Trophoblast cell (in vitro differentiated cells and primary cell): ENCODE measurements around the gene CDC37L1.
"Not testable (repeated sequence)": the region's sequence is repeated elsewhere in the genome, so short reads cannot be mapped to it uniquely, and the experiment has no call there.

Experiments used
- DNase-seq, 2 donors: peaks; one replicate each; pipeline ENCODE4 v3.0.0-alpha.2; 2016
- H2AFZ ChIP-seq: 2 replicates; pipeline ENCODE4 v1.6.1; 2013; ENCODE audit warnings: low read length, moderate library complexity, mild to moderate bottlenecking; ENCODE audit not compliant: insufficient read depth, poor library complexity
- H2AK5ac ChIP-seq: 2 replicates; pipeline ENCODE4 v1.6.1; 2013; ENCODE audit warnings: mild to moderate bottlenecking, low read length
- H2BK120ac ChIP-seq: 2 replicates; pipeline ENCODE4 v1.6.1; 2013; ENCODE audit warnings: low read length, mild to moderate bottlenecking, moderate library complexity; ENCODE audit not compliant: insufficient read depth, poor library complexity
- H2BK12ac ChIP-seq: 2 replicates; pipeline ENCODE4 v1.6.1; 2013; ENCODE audit warnings: mild to moderate bottlenecking, low read length, moderate library complexity
- H2BK5ac ChIP-seq: 2 replicates; pipeline ENCODE4 v1.6.1; 2013; ENCODE audit warnings: low read length, low read depth, moderate library complexity, mild to moderate bottlenecking; ENCODE audit not compliant: poor library complexity
- H3K14ac ChIP-seq: 2 replicates; pipeline ENCODE4 v1.6.1; 2013; ENCODE audit warnings: mild to moderate bottlenecking, low read length
- H3K18ac ChIP-seq: 2 replicates; pipeline ENCODE4 v1.6.1; 2013; ENCODE audit warnings: mild to moderate bottlenecking, low read length
- H3K23ac ChIP-seq: 2 replicates; pipeline ENCODE4 v1.6.1; 2013; ENCODE audit warnings: low read length
- H3K27ac ChIP-seq: 2 replicates; pipeline ENCODE4 v1.5.1; 2013; ENCODE audit warnings: low read depth, mild to moderate bottlenecking, inconsistent platforms, low read length, moderate library complexity
- H3K27me3 ChIP-seq: 2 replicates; pipeline ENCODE4 v1.6.1; 2013; ENCODE audit warnings: inconsistent platforms, mild to moderate bottlenecking, low read length, moderate library complexity; ENCODE audit not compliant: insufficient read depth
- H3K36me3 ChIP-seq, 2 experiments: 1 replicate in 1 of 2; 2 replicates in 1 of 2; pipeline ENCODE4 v1.6.1; 2013; ENCODE audit warnings: low read length in 2 of 2, mild to moderate bottlenecking in 2 of 2, moderate library complexity in 1 of 2; ENCODE audit not compliant: insufficient read depth in 2 of 2, control insufficient read depth in 1 of 2
- H3K4ac ChIP-seq: 2 replicates; pipeline ENCODE4 v1.6.1; 2013; ENCODE audit warnings: low read depth, mild to moderate bottlenecking, low read length, moderate library complexity
- H3K4me1 ChIP-seq, 2 experiments: 1 replicate in 1 of 2; 2 replicates in 1 of 2; pipeline ENCODE4 v1.6.1; 2013; ENCODE audit warnings: low read length in 2 of 2, mild to moderate bottlenecking in 2 of 2, moderate library complexity in 1 of 2; ENCODE audit not compliant: insufficient read depth in 2 of 2, control insufficient read depth in 1 of 2
- H3K4me2 ChIP-seq: 2 replicates; pipeline ENCODE4 v1.6.1; 2013; ENCODE audit warnings: inconsistent platforms, mild to moderate bottlenecking, low read length, moderate library complexity
- H3K4me3 ChIP-seq: 2 replicates; pipeline ENCODE4 v1.5.1; 2013; ENCODE audit warnings: mild to moderate bottlenecking, low read depth, low read length, inconsistent platforms
- H3K79me1 ChIP-seq: one replicate; pipeline ENCODE4 v1.6.1; 2013; ENCODE audit warnings: low read length
- H3K79me2 ChIP-seq: 2 replicates; pipeline ENCODE4 v1.6.1; 2013; ENCODE audit warnings: low read length, mild to moderate bottlenecking; ENCODE audit not compliant: control insufficient read depth, insufficient read depth, poor library complexity
- H3K9ac ChIP-seq: 2 replicates; pipeline ENCODE4 v1.6.1; 2013; ENCODE audit warnings: mild to moderate bottlenecking, low read length
- H3K9me3 ChIP-seq: 2 replicates; pipeline ENCODE4 v1.6.1; 2013; ENCODE audit warnings: low read depth, mild to moderate bottlenecking, control low read depth, inconsistent platforms, low read length; ENCODE audit not compliant: insufficient read depth
- H4K12ac ChIP-seq: 2 replicates; pipeline ENCODE4 v1.6.1; 2013; ENCODE audit warnings: low read depth, mild to moderate bottlenecking, low read length, moderate library complexity
- H4K8ac ChIP-seq: 2 replicates; pipeline ENCODE4 v1.6.1; 2013; ENCODE audit warnings: low read depth, mild to moderate bottlenecking, low read length, moderate library complexity
- H4K91ac ChIP-seq: one replicate; pipeline ENCODE4 v1.6.1; 2013; ENCODE audit warnings: low read depth, mild to moderate bottlenecking, low read length, moderate library complexity
- WGBS: extraction: QIAGEN DNeasy Blood & Tissue Kit; methylation state at CpG from one replicate; pipeline ENCODE4 v1.1.7; 2013; ENCODE audit warnings: missing lambda C conversion rate; ENCODE audit not compliant: insufficient read length, insufficient coverage; ENCODE audit errors: extremely low coverage; 5-methylcytosine and 5-hydroxymethylcytosine counted together

Gene CDC37L1

DNA sequence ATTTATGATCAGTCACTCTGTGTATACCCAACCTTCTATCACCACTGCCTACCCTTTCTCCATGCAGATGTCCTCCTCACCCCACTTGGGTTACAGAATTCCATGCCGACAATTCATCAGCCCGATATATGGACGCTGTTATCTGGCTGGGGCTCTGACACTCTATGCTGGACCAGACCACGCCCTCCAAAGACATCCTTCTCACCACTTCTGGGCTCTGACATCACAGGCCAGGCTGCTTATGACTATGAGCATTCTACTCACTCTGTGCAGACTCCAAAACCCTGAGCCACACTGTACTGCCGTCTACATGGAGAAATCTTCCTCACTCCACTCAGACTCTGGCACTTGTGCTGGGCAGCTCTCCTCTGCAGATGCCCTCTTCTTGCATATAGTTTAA, 69.2 kb downstream of the CDC37L1 start:
- Histone ChIP-seq H2AK5ac (no peak overlapping the region), H3K27ac (no peak overlapping the region), H3K4me1 (peaks cover 0 to 3% of the 10 kb centered on the region in 2 experiments), H3K36me3 (no peaks in the 10 kb centered on the region), H3K4ac (no peak overlapping the region), H3K79me2 (no peaks in the 10 kb centered on the region), H2BK120ac (no peak overlapping the region), H4K12ac (no peak overlapping the region), H3K18ac (no peak overlapping the region), H3K4me3 (no peak overlapping the region), H3K9me3 (no peaks in the 10 kb centered on the region), H3K4me2 (no peak overlapping the region), H4K8ac (no peak overlapping the region), H2AFZ (no peak overlapping the region), H2BK5ac (no peak overlapping the region), H3K23ac (no peak overlapping the region), H3K14ac (no peak overlapping the region), H2BK12ac (no peak overlapping the region), H3K9ac (no peak overlapping the region), H3K79me1 (no peaks in the 10 kb centered on the region), H3K27me3 (no peaks in the 10 kb centered on the region), H4K91ac (no peak overlapping the region)
- no CpG with 5 or more reads among the region's 5 CpGs for WGBS
- DNase-seq, result no peak

DNA sequence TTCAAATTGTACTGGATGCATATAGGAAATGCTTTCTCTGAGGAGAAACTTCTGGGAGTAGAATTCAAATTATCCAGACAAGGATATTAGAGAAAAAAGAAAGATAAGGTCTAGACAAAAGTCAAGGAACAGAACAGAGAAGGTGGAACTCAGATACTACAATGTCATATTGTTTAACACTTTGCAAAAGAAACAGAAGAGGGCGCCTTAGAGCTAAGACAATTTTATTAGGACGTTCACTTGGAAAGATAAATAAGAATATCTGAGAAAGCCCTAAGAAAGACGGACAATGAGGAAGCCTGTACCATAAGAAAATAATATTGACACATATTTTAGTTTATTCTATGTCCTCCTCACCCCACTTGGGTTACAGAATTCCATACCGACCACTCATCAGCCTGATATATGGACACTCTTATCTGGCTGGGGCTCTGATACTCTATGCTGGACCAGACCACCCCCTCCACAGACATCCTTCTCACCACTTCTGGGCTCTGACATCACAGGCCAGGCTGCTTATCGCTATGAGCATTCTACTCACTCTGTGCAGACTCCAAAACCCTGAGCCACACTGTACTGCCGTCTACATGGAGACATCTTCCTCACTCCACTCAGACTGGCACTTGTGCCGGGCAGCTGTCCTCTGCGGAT, 70.8 kb downstream of the CDC37L1 start:
- Histone ChIP-seq H3K4me1 (peaks cover 8 to 9% of the 10 kb centered on the region in 2 experiments), H4K12ac (no peak overlapping the region), H2AFZ (no peak overlapping the region), H3K9ac (no peak overlapping the region), H3K9me3 (no peaks in the 10 kb centered on the region), H3K23ac (no peak overlapping the region), H3K4ac (no peak overlapping the region), H3K18ac (no peak overlapping the region), H3K14ac (no peak overlapping the region), H4K8ac (no peak overlapping the region), H2BK12ac (no peak overlapping the region), H3K27me3 (no peaks in the 10 kb centered on the region), H2BK5ac (no peak overlapping the region), H4K91ac (no peak overlapping the region), H2AK5ac (no peak overlapping the region), H3K4me2 (no peak overlapping the region), H2BK120ac (no peak overlapping the region), H3K36me3 (no peaks in the 10 kb centered on the region), H3K4me3 (no peak overlapping the region), H3K79me2 (no peaks in the 10 kb centered on the region), H3K79me1 (peaks cover 3% of the 10 kb centered on the region), H3K27ac (no peak overlapping the region)
- no CpG with 5 or more reads among the region's 8 CpGs for WGBS
- DNase-seq, result peak in 1 of 2 donors; percentile 81

DNA sequence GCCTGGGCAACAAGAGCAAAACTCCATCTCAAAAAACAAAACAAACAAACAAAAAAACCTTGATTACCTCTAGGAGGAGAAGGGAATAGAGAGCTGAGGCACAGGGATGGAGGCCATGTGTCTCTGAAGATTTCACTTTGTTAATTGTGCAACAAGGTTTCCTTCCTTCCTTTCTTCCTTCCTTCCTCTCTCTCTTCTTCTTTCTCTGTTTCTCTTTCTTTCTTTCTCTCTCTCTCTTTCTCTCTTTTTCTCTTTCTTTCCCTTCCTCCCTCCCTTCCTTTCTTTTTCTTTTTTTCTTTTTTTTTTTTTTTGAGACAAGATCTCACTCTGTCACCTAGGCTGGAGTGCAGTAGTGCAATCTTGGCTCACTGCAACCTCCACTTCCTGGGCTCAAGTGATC, 75.2 kb downstream of the CDC37L1 start:
- H3K4me3 ChIP-seq, H3K18ac ChIP-seq, H3K14ac ChIP-seq, H4K8ac ChIP-seq, H2AFZ ChIP-seq, H3K23ac ChIP-seq, H4K12ac ChIP-seq, H3K4ac ChIP-seq, H3K79me1 ChIP-seq, H3K4me2 ChIP-seq, H2AK5ac ChIP-seq, H3K9me3 ChIP-seq, H3K79me2 ChIP-seq, H3K9ac ChIP-seq, H3K27me3 ChIP-seq, H3K36me3 ChIP-seq: not testable (repeated sequence)
- Histone ChIP-seq H3K4me1 (peaks cover 5 to 14% of the 10 kb centered on the region in 2 experiments), H2BK5ac (peak overlapping the region; percentile 36), H2BK12ac (peak overlapping the region; percentile 44), H3K27ac (peak overlapping the region; percentile 57), H2BK120ac (peak overlapping the region; percentile 18), H4K91ac (peak overlapping the region; percentile 42)
- DNase-seq, result peak in 1 of 2 donors; percentile 36

DNA sequence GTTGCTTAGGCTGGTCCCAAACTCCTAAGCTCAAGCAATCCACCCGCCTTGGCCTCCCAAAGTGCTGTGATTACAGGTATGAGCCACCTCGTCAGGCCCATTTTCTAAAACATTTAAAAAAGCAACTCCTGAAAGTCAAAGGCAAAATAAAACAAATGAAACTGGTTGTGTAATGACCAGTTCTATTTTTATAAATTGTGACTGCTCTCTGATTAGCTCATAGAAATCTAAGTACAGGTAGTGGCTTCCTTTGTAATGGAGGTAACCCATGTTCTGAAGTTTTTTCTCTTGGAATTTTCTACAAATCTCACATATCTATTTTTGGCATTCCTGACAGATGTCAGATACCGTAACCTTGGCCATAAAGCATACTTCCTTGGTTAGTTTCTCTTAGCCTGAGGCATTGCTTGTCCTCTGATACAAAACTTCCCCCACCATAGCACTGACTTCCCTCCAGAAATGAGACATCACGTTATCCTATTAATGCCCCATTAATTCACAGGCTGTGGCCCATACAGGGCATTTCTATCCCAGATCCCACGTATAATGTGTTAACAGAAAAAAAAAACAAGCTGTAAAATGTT, 75.7 kb downstream of the CDC37L1 start:
- no peak overlapping the region for H3K4ac ChIP-seq
- H4K91ac ChIP-seq, result peak overlapping the region; percentile 42
- no peaks in the 10 kb centered on the region for H3K36me3 ChIP-seq
- peak overlapping the region; percentile 18 for H2BK120ac ChIP-seq
- peaks cover 3% of the 10 kb centered on the region for H3K79me1 ChIP-seq
- no peaks in the 10 kb centered on the region for H3K27me3 ChIP-seq
- H3K23ac ChIP-seq, result no peak overlapping the region
- no peak overlapping the region for H2AK5ac ChIP-seq
- H4K12ac ChIP-seq, result no peak overlapping the region
- no CpG with 5 or more reads among the region's 5 CpGs for WGBS
- H2BK12ac ChIP-seq, result peak overlapping the region; percentile 44
- H3K79me2 ChIP-seq, result no peaks in the 10 kb centered on the region
- peak in 1 of 2 donors; percentile 92 for DNase-seq
- no peaks in the 10 kb centered on the region for H3K9me3 ChIP-seq
- H3K4me1 ChIP-seq, result peaks cover 5 to 14% of the 10 kb centered on the region in 2 experiments
- peak overlapping the region; percentile 57 for H3K27ac ChIP-seq
- H3K9ac ChIP-seq, result no peak overlapping the region
- peak overlapping the region; percentile 36 for H2BK5ac ChIP-seq
- H4K8ac ChIP-seq, result no peak overlapping the region
- no peak overlapping the region for H3K4me2 ChIP-seq
- no peak overlapping the region for H2AFZ ChIP-seq
- H3K18ac ChIP-seq, result no peak overlapping the region
- H3K4me3 ChIP-seq, result no peak overlapping the region
- no peak overlapping the region for H3K14ac ChIP-seq
